Hepatocyte (in vitro differentiated cells): ENCODE data around the gene NDFIP2.

ENCODE experiments used
- EZH2 ChIP-seq: fragments of 200-600 bp; sonication (generic); IDR thresholded peaks from 2 replicates; pipeline ENCODE4 v1.6.1; 2016; ENCODE audit warnings: antibody characterized with exemption, mild to moderate bottlenecking, borderline replicate concordance
- TF ChIP-seq, protein P1 (sequence below): fragments of 200-600 bp; sonication (generic); IDR thresholded peaks from 2 replicates; pipeline ENCODE4 v1.5.1; 2016; ENCODE audit warnings: antibody characterized with exemption, mild to moderate bottlenecking; ENCODE audit not compliant: poor library complexity

DNA sequence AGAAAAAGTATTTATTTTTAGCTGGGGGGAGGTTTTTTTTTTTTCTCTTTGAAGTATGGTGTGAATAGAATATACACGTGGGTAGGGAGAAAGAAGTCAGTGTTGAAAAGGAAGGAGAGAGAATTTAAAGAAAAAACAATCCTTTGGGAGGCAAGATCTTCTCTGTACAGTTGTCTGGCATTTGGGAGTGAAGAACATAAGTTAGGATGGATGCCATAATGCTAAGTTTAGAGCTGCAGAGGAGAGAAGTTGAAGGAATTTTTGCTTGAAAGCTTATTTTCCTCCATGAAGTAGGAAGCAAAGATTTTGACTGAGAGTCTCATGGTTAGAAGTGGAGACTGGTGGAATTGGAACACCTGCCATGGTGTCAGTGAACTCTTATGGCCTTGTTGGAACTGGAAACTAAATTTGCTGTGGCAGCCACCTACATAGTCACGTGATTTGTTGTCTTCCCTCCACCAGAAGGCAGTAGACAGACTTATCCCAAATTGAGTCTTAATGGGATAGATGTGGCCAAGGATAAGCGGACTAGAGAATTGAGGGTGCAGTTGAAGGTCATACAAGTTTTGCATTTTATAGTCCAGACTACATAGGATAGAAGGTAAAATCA lies 22.0 kb downstream of the NDFIP2 start:
- TF ChIP-seq, protein P1, sequence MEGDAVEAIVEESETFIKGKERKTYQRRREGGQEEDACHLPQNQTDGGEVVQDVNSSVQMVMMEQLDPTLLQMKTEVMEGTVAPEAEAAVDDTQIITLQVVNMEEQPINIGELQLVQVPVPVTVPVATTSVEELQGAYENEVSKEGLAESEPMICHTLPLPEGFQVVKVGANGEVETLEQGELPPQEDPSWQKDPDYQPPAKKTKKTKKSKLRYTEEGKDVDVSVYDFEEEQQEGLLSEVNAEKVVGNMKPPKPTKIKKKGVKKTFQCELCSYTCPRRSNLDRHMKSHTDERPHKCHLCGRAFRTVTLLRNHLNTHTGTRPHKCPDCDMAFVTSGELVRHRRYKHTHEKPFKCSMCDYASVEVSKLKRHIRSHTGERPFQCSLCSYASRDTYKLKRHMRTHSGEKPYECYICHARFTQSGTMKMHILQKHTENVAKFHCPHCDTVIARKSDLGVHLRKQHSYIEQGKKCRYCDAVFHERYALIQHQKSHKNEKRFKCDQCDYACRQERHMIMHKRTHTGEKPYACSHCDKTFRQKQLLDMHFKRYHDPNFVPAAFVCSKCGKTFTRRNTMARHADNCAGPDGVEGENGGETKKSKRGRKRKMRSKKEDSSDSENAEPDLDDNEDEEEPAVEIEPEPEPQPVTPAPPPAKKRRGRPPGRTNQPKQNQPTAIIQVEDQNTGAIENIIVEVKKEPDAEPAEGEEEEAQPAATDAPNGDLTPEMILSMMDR: no peak
- no peak for TF ChIP-seq EZH2
